Measurements from ENCODE around the gene ABCG1. TPM values are rescaled to one million over a fixed set of nuclear protein-coding genes. Genes with fewer than 3 reads are reported as not detected.

ABCG1 gene
- total and polyA plus RNA-seq, 2 donors (not counting 1 experiment from before 2014, with no cell fraction given), result under 0.01 to 0.12 TPM

DNA sequence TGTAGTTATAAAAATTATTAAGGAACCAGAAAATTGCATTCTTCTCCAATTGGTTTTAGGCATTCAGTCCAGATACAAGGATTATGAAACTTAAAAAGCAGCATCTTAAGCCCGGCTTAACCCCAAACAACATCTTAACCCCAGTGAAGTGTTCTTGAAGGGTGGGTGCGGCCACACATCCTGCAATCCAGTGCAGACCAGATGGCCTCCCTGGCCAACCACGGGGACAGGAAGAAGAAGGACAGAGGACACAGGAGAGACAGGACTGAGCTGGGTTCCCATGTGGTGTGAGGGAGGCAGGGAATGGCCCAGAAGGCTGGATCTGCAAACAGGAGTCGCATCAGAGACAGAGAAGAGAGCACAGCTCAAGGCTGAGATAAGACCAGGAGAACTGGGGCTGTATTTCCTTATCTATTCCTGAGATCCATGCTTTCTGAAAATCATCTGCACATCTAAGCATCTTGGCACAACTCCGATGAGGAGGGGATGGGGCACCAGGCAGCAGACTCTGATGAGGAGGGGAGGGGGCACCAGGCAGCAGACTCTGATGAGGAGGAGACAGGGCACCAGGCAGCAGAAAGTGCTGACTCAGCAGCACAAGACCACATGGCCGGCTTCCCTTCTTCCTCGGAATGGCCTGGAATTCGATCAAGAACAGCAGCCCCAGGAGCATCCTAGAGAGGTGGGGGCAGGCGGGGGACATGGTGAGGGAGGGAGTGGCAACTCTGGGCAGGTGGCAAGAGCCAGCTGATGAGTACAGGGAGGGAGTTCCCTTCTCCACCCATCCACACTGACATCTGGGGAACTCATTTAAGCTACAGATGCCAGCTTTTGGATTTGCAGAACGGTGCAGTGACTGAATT is 26.6 kb downstream of the ABCG1 start:
- Histone ChIP-seq H3K27me3 (ENCODE audit: control insufficient read depth, insufficient read depth, low read length) (no peaks in the 10 kb centered on the region), H3K36me3 (ENCODE audit: control insufficient read depth, insufficient read depth, low read length) (no peaks in the 10 kb centered on the region), H4K20me1 (ENCODE audit: control insufficient read depth, extremely low read depth, insufficient read depth, low read length) (peaks cover 2% of the 10 kb centered on the region), H3K9me3 (ENCODE audit: control insufficient read depth, insufficient read depth, low read depth, low read length) (no peaks in the 10 kb centered on the region), H3K4me1 (ENCODE audit: control insufficient read depth, extremely low read depth, insufficient read depth, low read length) (no peaks in the 10 kb centered on the region), H2AFZ (ENCODE audit: low read length) (no peak overlapping the region), H3K4me2 (ENCODE audit: extremely low read depth, insufficient read depth, low read length) (no peak overlapping the region), H3K79me2 (ENCODE audit: control insufficient read depth, insufficient read depth, low read length) (no peaks in the 10 kb centered on the region), H3K27ac (ENCODE audit: insufficient read depth, low read length) (no peak overlapping the region), H3K9ac (ENCODE audit: insufficient read depth, low read length) (no peak overlapping the region), H3K4me3 (replicated peaks in 1 of 4; ENCODE audit: control extremely low read depth in 1 of 4, insufficient read depth in 1 of 4, low read depth in 3 of 4, low read length in 4 of 4) (no peak overlapping the region)
- TF ChIP-seq, protein P1, sequence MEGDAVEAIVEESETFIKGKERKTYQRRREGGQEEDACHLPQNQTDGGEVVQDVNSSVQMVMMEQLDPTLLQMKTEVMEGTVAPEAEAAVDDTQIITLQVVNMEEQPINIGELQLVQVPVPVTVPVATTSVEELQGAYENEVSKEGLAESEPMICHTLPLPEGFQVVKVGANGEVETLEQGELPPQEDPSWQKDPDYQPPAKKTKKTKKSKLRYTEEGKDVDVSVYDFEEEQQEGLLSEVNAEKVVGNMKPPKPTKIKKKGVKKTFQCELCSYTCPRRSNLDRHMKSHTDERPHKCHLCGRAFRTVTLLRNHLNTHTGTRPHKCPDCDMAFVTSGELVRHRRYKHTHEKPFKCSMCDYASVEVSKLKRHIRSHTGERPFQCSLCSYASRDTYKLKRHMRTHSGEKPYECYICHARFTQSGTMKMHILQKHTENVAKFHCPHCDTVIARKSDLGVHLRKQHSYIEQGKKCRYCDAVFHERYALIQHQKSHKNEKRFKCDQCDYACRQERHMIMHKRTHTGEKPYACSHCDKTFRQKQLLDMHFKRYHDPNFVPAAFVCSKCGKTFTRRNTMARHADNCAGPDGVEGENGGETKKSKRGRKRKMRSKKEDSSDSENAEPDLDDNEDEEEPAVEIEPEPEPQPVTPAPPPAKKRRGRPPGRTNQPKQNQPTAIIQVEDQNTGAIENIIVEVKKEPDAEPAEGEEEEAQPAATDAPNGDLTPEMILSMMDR (conservative IDR thresholded peaks at IDR 0.05 in 1 of 2, IDR thresholded peaks at IDR 0.05 in 1 of 2; ENCODE audit: low read depth in 1 of 2, low read length in 2 of 2), result no peak
- no peak for TF ChIP-seq EZH2 (IDR thresholded peaks at IDR 0.05; ENCODE audit: low read length, missing control alignments)
- DNase-seq (ENCODE audit: low read depth in 2 of 2), result no peak

DNA sequence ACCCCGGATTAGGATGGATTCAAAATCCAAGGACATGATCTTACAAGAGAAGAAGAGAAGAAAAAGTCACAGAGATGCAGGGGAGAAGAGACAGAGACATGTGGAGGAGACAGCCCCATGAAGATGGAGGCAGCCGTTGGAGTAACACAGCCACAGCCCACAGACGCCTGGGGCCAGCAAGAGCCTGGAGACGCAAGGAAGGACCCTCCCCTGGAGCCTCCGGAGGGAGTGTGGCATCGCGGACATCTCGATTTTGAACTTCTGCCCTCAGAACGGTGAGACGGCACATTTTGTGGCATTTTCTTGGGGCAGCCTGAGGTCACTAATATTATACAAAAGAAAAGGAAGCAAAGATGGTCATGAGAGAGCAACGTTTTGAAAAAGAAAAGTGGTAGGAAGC is 28.8 kb downstream of the ABCG1 start:
- Histone ChIP-seq H3K4me3 (replicated peaks in 1 of 4; ENCODE audit: control extremely low read depth in 1 of 4, insufficient read depth in 1 of 4, low read depth in 3 of 4, low read length in 4 of 4) (no peak overlapping the region), H3K36me3 (ENCODE audit: control insufficient read depth, insufficient read depth, low read length) (no peaks in the 10 kb centered on the region), H3K9me3 (ENCODE audit: control insufficient read depth, insufficient read depth, low read depth, low read length) (no peaks in the 10 kb centered on the region), H3K27ac (ENCODE audit: insufficient read depth, low read length) (no peak overlapping the region), H3K4me2 (ENCODE audit: extremely low read depth, insufficient read depth, low read length) (no peak overlapping the region), H3K27me3 (ENCODE audit: control insufficient read depth, insufficient read depth, low read length) (no peaks in the 10 kb centered on the region), H2AFZ (ENCODE audit: low read length) (no peak overlapping the region), H3K79me2 (ENCODE audit: control insufficient read depth, insufficient read depth, low read length) (no peaks in the 10 kb centered on the region), H3K9ac (ENCODE audit: insufficient read depth, low read length) (no peak overlapping the region), H4K20me1 (ENCODE audit: control insufficient read depth, extremely low read depth, insufficient read depth, low read length) (peaks cover 2% of the 10 kb centered on the region), H3K4me1 (ENCODE audit: control insufficient read depth, extremely low read depth, insufficient read depth, low read length) (no peaks in the 10 kb centered on the region)
- no peak for TF ChIP-seq EZH2 (IDR thresholded peaks at IDR 0.05; ENCODE audit: low read length, missing control alignments)
- TF ChIP-seq, protein P1 (conservative IDR thresholded peaks at IDR 0.05 in 1 of 2, IDR thresholded peaks at IDR 0.05 in 1 of 2; ENCODE audit: low read depth in 1 of 2, low read length in 2 of 2), result no peak
- no peak for DNase-seq (ENCODE audit: low read depth in 2 of 2)

DNA sequence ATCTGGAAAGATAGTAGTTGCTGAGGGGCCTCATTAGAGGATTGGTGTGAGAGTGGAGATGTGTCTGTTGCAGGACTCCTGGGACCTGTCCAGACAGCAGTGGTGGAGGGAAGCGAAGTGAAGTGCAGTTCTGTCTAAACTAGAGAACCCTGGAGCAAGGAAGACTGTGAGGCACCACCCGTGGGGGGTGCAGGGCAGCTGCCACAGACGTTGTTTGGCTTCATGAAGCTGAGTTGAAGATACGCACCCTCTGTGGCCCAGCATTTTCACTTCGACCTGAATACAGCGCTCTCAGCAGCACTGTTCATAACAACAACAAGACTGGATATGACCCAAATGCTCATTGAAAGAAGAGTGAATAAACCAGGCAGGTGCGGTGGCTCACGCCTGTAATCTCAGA is 29.3 kb downstream of the ABCG1 start:
- Histone ChIP-seq H4K20me1 (ENCODE audit: control insufficient read depth, extremely low read depth, insufficient read depth, low read length) (peaks cover 2% of the 10 kb centered on the region), H3K27ac (ENCODE audit: insufficient read depth, low read length) (no peak overlapping the region), H3K27me3 (ENCODE audit: control insufficient read depth, insufficient read depth, low read length) (no peaks in the 10 kb centered on the region), H3K4me2 (ENCODE audit: extremely low read depth, insufficient read depth, low read length) (no peak overlapping the region), H3K9ac (ENCODE audit: insufficient read depth, low read length) (no peak overlapping the region), H3K4me3 (replicated peaks in 1 of 4; ENCODE audit: control extremely low read depth in 1 of 4, insufficient read depth in 1 of 4, low read depth in 3 of 4, low read length in 4 of 4) (no peak overlapping the region), H3K4me1 (ENCODE audit: control insufficient read depth, extremely low read depth, insufficient read depth, low read length) (no peaks in the 10 kb centered on the region), H3K79me2 (ENCODE audit: control insufficient read depth, insufficient read depth, low read length) (no peaks in the 10 kb centered on the region), H2AFZ (ENCODE audit: low read length) (no peak overlapping the region), H3K36me3 (ENCODE audit: control insufficient read depth, insufficient read depth, low read length) (no peaks in the 10 kb centered on the region), H3K9me3 (ENCODE audit: control insufficient read depth, insufficient read depth, low read depth, low read length) (no peaks in the 10 kb centered on the region)
- no peak for DNase-seq (ENCODE audit: low read depth in 2 of 2)
- TF ChIP-seq EZH2 (IDR thresholded peaks at IDR 0.05; ENCODE audit: low read length, missing control alignments), result no peak
- TF ChIP-seq, protein P1 (conservative IDR thresholded peaks at IDR 0.05 in 1 of 2, IDR thresholded peaks at IDR 0.05 in 1 of 2; ENCODE audit: low read depth in 1 of 2, low read length in 2 of 2), result no peak
